Ammon's horn (tissue), 1 donor: Measurements from ENCODE around the gene PRR19.
"Not testable (repeated sequence)": the region's sequence is repeated elsewhere in the genome, so short reads cannot be mapped to it uniquely, and the experiment has no call there.

Experiments used
- DNase-seq: peaks from one replicate; pipeline ENCODE4 v3.0.0-alpha.2; 2016; ENCODE audit warnings: low spot score

Gene PRR19, protein sequence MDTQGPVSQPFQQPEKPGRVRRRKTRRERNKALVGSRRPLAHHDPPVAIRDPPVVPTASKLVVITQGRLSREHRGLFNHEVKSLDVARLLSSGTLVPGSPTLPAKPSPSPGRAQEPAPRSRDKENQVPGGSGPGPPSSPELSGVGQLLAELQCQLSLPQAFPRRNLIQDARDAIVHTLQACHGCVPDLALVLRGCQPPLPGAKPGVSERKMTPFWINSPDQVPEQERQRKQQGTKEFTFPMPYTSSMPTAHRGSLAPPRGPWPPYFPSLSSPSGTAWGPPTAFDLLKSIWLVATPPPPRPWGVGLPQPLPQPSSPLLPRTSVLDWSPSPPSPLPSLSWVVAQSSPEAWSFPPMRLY

DNA sequence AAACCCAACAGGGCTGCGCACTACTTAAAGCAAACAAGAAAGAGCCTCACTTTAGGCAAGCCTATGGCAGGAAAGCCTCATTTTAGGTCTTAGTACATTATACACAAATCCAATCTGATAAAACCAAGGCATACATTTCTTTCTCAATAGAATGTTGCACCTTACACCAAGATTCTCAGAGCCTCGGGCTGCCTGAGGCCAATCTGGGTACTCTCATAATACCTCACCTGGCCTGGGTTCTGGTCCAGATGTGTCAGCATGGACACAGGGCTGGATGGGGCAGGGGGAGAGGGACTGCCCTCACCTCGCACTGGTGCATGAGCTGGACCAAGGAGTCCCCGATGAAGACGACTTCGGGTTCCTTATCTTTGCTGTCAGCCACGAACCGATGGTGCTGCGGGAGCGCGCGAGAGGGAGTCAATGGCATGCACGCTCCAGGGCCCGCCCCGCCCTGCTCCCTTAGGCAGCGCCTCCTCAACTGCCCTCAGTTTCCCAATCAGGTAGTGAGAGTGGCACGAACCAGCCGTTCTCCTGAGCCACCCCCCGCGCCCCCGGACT is at the start of gene PRR19:
PRR19 (plus strand) TSS at position 487 of the 558 bp plus-strand sequence. CDS start 7,453 bp downstream, outside the sequence.
- DNase-seq = no peak

DNA sequence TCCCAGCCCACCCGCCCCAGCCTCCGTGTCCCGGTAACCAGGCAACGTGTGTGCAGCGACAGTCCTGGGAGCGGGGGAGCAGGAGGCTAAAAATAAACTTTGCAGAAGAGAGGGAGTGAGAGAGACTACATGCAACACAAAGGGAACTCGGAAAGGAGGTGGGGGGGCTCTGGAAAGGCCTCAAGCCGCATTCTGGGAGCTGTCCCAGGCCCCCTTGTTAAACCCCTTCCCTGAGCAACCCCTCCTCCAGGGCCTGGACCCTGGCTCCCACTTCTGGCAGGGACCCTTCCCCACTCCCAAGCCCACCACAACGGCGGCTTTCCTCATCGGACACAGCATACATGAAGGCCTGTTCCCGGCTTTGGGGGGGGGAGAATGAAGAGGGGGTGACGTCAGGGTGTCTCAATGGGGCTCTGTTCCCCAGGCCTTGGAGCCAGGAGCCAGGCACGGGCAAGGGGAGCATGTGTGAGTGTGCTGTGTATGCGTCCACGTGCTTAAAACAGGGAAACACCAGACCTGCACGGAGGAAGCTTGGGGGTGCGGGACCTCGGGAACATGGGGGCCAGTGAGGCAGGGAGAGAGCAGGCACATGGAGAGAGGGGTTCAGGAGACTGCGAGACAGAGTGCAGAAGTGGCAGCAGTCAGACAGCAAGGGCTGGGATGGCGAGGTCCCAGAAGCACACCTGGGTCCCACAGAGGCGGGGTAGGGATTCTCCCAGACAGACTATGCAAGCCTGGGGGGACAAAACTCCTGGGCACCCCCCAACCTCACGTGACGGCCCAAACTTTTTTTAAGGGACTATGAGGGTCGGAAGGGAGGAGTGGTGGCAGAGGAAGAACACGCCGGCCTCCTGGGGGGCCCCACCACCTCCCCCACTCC is 49.3 kb upstream of the PRR19 start:
- no peak for DNase-seq

DNA sequence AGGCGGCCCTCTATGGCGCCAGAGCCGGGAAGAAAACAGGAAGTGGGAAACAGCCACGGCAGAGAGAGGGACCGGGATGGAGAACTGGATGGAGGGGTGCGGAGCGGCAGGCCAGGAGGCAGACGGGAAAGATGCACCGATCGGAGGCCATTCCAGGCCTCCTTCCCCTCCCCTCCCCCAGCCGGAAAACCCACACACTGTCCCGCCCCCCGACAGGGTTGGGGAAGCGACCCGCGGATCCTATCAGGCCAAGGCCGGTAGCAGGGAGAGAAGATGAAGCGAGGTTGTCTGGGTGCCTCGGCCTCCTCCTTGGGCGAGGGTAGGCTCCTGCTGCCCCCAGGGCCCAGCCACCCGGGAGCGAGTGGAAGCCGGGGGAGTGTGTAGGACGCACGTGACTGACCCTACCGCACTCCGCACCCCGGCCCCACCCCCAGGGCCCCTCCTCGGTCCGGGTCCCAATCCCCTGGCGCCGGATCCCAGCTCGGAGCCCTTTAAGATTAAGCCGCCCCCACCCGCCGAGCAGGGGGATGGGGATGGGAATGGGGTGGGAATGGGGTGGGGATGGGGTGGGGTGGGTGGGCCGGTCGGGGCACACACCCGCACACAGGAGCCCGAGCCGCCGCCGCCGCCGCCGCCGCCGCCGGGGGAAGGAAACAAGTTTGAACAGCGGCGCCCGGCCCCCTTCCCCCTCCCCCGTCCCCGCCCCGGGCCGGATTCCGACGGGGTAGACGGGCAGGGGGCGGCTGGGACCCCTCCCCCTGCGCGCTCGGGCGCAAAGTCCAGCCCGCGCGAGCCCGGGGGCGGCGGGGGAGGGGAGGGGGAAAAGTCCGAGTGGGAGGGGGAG is 48.5 kb upstream of the PRR19 start:
- peak; percentile 51 for DNase-seq

DNA sequence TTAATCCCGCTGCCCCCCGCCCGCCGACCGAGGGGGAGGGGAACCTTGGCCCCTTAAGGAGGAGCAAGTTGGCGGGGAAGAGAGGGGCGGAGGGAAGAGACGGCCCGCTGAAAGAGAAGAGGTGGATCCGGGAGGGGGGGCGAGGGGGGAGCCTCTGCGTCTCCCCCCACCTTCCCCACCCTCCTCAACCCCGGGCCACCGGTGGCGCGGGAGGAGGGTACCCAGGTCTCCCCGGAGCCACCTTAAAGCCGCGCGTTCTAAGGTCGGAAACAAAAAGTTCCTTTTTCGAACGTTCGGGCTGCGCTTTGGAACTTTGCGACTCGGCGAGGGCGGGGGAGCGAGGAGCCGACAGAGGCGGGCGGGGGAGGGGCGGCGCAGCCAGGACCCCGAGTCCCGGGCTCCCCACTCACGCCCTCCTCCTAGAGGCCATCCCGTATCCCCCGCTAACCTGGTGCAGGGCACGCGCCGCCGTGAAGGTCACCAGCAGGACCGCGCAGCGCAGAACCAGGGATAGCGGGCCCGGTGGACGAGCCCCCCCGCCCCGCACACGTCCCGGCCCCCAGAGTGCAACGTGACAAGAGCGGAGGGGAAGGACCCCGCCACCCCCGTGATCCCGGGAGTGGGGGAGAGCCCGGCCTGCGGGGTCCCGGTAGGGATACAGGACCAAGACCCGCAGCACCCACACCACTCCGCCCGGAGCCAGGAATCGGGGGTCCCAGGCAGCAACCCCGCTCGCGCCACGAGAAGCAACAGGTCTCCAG is 47.7 kb upstream of the PRR19 start:
- no peak for DNase-seq

DNA sequence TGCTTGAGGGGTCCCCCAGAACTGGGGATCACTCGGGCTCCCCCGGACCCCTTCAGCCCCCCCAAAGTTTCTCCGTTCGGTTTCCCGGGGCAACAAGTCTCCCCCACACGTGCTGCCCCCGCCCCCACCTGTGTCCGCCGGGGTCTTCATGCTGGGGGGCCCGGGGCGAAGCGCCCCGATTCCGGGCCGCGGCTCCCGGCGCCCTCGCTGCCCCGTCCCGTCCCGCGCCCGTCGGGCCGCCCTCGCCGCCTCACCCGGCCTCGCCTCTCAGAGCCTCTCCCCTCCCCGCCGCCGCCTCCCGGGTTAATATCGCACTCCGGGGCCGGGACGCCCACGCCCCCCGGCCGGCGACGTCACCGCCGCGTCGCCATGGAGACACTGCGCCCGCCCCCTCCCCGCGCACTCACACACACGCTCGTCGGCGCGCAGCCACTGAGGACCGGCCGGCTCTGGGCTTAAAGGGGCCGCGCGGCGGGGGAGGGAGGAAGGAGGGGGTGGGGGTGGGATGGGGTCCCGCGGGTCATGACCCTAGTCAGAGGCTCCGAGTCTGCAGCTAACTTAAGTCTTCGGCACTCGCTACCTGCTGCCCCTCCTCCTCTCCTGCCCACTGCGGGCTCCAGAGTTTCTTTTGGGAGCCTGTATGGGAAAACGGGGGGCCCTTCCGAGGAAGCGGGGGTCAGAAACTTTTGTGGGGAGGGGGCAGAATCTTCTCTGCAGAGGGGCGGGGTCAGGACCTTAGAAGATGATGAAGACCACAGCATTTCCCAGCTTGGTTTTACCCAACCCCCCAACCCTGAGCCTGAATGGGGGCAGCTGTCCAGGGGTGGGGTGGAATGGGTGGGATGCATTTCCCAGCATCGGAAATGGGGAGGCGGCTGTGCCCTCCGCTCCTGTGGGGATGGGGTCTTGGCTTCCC is 46.8 kb upstream of the PRR19 start, which contains the start of gene ERF:
ERF (minus strand) TSS at position 279 of the 916 bp plus-strand sequence; CDS start at position 150, 129 bp downstream.
- no peak for DNase-seq

DNA sequence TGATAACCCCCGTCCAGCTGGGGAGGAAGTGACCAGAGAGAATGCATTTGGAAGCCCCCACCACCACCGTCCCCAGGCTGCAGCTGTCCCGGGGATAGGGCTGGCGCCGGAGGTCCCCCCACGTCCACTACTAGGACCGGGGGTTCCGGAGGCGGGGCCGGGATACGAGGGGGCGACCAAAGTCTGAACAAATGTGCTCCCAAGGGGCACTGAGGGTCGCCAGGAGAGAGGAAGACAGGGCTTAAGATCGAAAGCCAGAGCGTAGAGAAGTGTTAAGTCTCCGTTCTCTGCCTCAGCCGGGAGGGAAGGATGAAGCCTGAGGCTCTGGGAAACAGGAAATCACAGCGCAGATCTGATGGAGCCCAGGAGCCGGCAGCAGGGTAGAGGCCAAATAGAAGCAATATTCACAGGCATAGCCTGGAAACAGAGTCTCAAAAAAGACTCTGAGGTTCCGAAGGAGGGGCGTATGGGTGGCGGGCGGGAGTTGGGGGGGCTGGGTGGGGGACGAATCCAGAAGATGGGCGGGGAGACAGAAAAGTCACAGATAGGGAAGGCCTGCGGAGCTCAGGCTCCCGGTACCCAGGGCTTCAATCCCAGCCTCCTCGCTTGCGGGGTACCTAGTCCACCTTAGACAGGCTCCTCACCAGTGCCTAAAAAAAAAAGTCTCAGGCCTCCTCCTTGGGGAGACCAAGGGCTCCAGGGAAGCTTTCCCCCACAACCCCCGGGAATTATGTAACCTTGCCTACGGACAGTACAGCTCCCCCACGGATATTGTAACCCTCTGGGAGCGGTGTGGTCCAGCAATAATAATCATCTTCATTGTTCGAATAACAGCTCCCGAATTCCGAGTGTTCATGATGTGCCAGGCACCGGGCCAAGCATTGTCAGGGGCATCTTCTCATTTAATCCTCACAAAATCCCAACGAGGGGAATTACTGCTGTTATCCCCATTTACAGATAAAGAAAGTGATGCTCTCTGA is 45.9 kb upstream of the PRR19 start:
- no peak for DNase-seq

DNA sequence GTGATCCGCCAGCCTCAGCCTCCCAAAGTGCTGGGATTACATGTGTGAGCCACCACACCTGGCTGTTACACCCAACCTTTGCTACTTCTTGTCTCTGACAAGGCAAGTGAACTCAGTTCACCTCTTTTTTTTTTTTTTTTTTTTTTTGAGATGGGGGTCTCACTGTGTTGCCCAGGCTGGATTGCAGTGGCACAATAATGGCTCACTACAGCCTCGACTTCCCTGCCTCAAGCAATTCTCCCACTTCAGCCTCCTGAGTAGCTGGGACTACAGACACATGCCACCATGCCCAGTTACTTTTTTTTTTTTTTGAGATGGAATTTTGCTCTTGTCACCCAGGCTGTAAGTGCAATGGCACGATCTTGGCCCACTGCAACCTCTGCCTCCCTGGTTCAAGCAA is 44.1 kb upstream of the PRR19 start:
- not testable (repeated sequence) for DNase-seq

DNA sequence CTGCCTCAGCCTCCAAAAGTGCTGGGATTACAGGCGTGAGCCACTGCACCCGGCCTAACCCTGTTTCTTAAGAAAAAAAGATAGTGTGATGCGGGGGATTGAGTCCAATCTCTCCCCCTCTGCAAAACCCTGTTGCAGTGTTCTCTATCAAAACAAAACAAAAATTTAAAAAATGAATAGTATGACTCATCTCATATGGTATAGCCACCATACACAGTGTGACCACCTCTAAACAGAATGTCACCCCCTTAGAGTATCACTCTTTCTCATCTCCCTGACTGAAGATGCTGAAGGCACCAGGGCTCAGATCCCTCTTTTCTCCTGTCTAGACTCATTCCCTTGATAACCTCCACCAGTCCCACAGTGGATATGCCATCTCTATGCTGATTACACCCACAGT is 40.2 kb upstream of the PRR19 start:
- DNase-seq = no peak

DNA sequence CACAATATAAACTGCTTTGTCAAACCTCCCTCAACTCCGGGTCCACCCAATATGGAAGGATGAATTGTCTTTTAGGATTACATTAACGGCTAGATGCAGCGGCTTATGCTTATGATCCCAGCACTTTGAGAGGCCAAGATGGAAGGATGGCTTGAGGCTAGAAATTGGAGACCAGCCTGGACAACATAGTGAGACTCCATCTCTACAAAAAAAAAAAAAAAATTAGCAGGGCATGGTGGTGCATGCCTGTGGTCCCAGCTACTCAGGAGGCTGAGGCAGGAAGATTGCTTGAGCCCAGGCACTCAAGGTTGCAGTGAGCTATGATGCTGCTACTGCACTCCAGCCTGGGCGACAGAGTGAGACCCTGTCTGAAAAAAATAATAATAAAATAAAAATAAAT is 35.8 kb upstream of the PRR19 start:
- not testable (repeated sequence) for DNase-seq

DNA sequence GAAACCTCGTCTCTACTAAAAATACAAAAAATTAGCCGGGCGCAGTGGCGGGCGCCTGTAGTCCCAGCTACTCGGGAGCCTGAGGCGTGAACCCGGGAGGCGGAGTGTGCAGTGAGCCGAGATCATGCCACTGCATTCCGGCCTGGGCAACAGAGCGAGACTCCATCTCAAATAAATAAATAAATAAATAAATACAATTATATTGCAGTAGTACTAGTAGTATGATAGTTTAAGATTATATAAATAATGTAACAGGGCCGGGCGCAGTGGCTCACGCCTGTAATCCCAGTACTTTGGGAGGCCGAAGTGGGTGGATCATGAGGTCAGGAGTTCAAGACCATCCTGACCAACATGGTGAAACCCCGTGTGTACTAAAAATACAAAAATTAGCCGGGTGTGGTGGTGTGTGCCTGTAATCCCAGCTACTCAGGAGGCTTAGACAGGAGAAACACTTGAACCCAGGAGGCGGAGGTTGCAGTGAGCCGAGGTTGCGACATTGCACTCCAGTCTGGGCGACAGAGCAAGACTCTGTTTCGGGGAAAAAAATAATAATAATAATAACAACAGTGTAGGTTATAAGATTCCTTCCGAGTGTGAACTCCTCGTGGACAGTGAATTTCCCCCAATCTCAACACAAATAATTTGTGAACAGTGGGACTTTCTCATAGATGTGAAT is 34.9 kb upstream of the PRR19 start:
- not testable (repeated sequence) for DNase-seq

DNA sequence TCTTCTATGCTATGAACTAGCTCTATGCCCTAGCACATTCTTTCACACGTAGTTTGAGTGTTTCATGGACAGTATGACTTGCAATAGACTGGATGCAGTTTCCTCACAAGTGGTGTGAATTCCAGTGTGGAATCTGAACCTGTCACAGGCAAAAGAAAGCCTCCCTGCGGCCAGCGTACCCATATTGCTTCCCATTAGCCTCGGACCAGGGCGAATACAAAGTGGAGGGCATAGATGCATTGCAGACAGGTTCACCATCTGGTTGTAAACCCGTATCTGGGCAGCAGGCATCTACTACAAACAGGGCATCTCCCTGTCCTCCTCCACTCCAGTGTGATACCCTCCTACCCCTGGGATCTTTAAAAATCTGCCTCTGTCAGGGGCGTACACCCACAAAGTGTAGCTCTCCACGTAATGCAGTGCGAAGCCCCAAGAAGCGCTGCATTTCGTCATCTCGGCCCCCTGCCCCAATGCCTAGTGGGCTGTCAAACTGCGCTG is 34.2 kb upstream of the PRR19 start:
- no peak for DNase-seq

DNA sequence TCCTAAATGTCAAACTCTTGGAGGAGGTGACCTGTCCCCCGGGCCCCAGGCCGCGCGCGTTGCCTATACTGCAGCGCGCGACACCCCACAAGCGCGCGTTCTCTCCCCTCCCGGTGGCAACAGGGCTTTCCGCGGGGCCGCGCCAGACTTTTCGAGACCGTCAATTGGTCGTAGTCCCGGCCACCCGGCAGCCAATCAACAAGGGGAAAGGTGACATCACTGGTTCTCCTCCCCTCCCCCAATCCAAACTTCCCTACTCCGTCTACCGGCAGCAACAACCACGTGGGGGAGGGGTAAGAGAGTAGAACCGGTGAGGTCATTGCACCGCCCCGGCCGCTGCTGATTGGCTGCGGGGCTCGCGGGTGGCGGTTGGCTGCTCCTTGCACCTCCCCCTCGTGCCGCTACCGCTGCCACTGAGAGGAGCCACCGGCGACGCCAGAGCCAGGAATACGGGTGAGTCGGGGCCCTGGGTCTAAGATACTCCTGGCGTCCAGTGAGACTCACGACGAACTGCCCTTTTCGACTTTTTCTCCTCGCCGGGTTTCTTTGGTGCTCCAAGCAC is 33.7 kb upstream of the PRR19 start:
- peak; percentile 100 for DNase-seq

DNA sequence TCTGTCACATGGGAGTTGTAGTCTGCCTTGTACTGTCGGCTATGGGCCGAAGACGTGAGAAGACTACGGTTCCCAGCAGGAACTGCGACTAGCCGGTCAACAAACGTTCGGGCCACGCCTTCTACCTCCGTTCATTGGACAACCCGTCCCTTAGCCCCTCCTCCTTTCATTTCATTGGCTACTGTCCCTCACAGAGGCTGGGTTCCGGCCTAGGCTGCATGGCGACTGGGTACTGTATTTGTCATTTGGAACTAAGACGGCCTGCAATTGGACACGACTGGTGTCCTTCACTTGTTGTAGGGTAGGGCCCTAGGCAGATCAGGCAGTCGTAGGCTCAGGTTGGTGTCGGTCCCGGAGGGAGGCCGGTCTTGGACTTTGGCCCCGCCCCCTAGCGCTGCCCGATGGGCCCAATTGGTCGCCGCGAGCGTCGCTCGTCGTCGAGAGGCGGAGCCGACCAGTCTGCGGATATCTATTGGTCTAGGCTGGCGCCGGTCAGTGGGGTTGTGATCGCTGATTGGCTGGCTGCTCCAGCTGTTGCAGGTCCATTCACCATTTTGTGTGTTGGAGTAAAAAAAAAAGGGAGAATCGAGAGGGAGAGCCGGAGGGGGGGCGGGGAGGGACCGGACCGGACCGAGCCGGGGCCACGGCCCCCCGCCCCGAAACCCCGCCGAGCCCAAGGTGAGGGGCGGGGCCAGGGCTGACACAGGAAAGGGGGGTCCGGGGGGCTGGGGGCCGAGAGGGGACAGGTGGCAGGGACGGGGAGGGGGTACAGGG is 33.0 kb upstream of the PRR19 start, which contains the start of gene CIC:
CIC (plus strand) TSS at position 549 of the 774 bp plus-strand sequence. CDS start 2,532 bp downstream, outside the sequence.
- peak; percentile 100 for DNase-seq

DNA sequence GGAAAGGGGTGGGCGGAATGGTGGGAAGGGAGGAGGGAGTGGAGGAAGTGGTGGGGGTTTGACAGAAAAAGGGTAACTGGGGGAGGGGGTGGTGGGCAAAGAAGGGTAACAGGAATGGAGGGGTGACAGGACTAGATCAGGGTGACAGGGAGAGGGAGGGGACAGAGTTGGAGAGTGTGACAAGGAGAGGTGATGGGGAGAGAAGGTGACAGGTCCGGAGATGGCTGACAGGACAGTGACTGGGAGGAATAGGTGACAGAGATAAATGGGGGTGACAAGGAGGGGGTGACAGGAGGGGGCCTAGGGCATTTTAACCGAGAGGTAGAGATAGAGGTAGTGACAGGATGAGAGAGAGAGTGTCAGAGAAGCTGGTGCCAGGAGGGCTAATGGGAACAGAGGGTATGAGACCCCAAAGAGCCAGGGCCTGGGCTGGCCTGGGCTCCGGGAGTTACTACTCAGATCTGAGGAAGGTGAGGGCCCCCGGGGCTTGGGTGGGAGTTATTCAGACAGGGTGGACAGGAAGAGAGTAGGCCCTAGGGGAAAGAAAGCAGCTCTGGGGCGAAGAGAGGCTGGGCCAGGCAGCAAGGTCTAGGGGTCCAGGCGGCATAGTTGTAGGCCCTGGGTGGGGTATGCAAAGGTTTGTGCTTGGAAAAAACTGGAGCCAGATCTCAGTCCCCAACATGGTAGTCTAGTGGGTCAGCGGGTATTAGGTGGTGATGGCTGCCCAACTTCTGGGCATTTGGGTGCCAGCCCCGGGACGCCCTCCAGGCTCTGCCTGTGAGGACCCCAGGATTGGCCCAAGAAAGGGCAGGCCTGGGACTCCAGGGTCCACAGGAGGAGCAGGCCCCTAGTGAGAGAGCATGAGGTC is 32.2 kb upstream of the PRR19 start:
- no peak for DNase-seq

DNA sequence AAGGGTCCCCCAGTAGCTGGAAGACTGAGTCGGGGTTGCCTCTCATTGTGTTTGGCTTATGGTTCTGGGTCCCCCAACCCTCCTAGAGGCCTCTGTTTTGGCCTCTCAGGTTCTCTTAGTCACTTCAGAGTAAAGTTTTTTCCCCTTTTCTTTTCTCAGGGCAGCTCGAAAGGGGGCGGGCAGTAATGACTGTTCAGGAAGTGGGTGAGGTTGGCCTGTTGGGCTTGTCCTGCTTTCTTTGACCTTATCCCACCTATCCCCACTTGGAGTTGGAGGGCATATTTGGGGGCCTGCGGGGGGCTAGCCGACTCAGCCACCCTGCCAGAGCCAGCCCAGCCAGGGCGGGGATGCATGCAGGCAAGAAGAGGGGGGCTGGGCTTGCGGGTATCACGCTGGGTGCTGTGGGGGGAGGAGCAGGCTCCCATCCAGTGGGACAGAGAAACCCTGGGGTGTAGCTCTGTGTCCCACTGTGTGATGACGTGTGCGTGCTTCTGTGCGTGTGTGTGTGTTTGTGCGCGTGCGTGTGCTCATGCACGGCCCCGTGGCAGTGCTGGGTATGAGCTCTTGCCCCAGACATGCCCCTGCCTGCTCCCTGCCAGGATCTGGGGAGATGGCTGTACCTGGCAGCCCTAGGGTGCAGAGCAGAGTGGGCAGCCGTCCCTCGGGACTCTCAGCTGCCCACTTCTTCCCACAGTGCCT is 31.4 kb upstream of the PRR19 start:
- peak; percentile 82 for DNase-seq
